Ovary (tissue), 9 donors: ENCODE measurements around the gene LAMC1. TPM values are rescaled to one million over a fixed set of nuclear protein-coding genes. Genes with fewer than 3 reads are reported as not detected.

ENCODE experiments used
- DNase-seq, 5 donors: peaks; one replicate each; pipeline ENCODE4 v3.0.0-alpha.2; 2019 to 2020
- H3K27ac ChIP-seq, 2 donors: fragments of 200-600 bp; one replicate each; pipeline versions ENCODE4 v1.5.1 to v1.8.0; 2019 to 2022
- H3K27me3 ChIP-seq: fragments of 200-600 bp; one replicate; pipeline ENCODE4 v1.8.0; 2022
- H3K36me3 ChIP-seq: fragments of 200-600 bp; sonication (generic); one replicate; pipeline ENCODE4 v1.5.1; 2019
- H3K4me1 ChIP-seq: one replicate; pipeline ENCODE4 v1.8.1; 2013; ENCODE audit warnings: mild to moderate bottlenecking, moderate library complexity; ENCODE audit not compliant: insufficient read depth
- H3K4me3 ChIP-seq: fragments of 200-600 bp; sonication (generic); one replicate; pipeline ENCODE4 v1.5.1; 2017
- H3K9me3 ChIP-seq, 2 donors: fragments of 200-600 bp in 1 of 2; sonication (generic) in 1 of 2; one replicate each; pipeline versions ENCODE4 v1.5.1 to v1.8.1; 2013 to 2019; ENCODE audit warnings: mild to moderate bottlenecking in 1 of 2, moderate library complexity in 1 of 2
- EP300 ChIP-seq: sonication (generic); formaldehyde crosslinking; IDR thresholded peaks from one replicate; pipeline ENCODE4 v1.6.1; 2017; ENCODE audit warnings: antibody characterized with exemption
- POLR2A ChIP-seq: fragments of 450-650 bp; IDR thresholded peaks from one replicate; pipeline ENCODE4 v1.6.1; 2017; ENCODE audit warnings: antibody characterized with exemption, mild to moderate bottlenecking, moderate library complexity
- WGBS, 3 donors: extraction: QIAGEN DNeasy Blood & Tissue Kit in 1 of 3; methylation state at CpG; one replicate each; pipeline versions ENCODE4 v1.1.5 to v1.1.7; 2013 to 2017; 5-methylcytosine and 5-hydroxymethylcytosine counted together
- intact Hi-C, 4 donors: fragments of 100-400 bp; cut with DNase I; formaldehyde crosslinking; loops; one replicate each; pipeline versions ENCODE4 v1.11.0 to v1.15.1; 2022 to 2023
- polyA plus RNA-seq, 2 donors: library from polyadenylated mRNA; stranded (reverse); fragments of 200-250 nt in 1 of 2; fragments of 350-450 nt in 1 of 2; fragmentation: Illumina TruSeq in 1 of 2; extraction: RNeasy Lipid Tissue Mini Kit (QIAGEN cat#74804) in 1 of 2; gene quantifications; one replicate each; pipeline ENCODE4 v1.2.3, GENCODE V29; 2013 to 2014
- total RNA-seq, 7 donors: library from RNA; depleted of rRNA in 2 of 7; stranded (reverse); fragments of >200 nt in 2 of 7; fragmentation: NEBNext Ultra II Directional in 3 of 7; extraction: Animal tissue kit (Norgen Biotek cat#: 25700) in 3 of 7; gene quantifications; one replicate each; pipeline versions ENCODE4 v1.1.0 to v1.2.4, GENCODE V29; 2016 to 2023
- TF ChIP-seq, protein P1 (sequence below), 3 donors: fragments of 450-650 bp in 2 of 3; fragments of 200-600 bp in 1 of 3; IDR thresholded peaks; one replicate each; pipeline versions ENCODE4 v1.5.1 to v1.8.0; 2016 to 2022; ENCODE audit warnings: antibody characterized with exemption in 3 of 3, mild to moderate bottlenecking in 1 of 3
- donor health status: DM: no; HTN: no; CAD: no; lungs with moderate emphysema.
- donor health status: DM: no; HTN: no; CAD: no.
- donor health status: Bipolar disorder and iron deficiency.
- donor health status: DM: yes; HTN: yes; CAD: no.
- donor health status: DM: no; HTN: no; CAD: no.
- donor health status: DM: yes; HTN: yes; CAD: no.

Gene LAMC1
- total and polyA plus RNA-seq, 9 donors, result 51.3 to 205 (median 85.2) TPM

DNA sequence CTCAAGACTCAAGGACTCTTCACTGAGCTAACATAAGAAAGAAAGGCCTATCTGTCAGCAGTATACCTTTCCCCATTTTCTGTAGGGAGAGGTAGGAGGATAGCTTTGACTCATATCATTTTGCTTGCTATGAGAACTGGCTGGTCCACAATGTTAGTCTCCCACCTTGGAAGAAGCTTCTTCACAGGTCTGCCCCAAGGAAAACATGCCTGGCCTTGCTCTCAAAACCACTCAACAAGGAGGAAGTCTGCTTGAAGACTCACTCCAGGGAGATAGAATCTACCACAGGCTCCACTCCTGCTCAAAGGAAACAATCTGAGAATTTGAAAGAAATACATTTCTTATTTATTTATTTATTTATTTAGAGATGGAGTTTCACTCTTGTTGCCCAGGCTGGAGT is 29.5 kb upstream of the LAMC1 start:
- no peak overlapping the region for H3K27ac ChIP-seq
- H3K9me3 ChIP-seq, result no peaks in the 10 kb centered on the region
- intact Hi-C loops, result no loop called here
- H3K4me1 ChIP-seq, result no peaks in the 10 kb centered on the region
- no peaks in the 10 kb centered on the region for H3K36me3 ChIP-seq
- no peak for DNase-seq
- no peak overlapping the region for H3K4me3 ChIP-seq
- no peak for TF ChIP-seq EP300
- TF ChIP-seq, protein P1, sequence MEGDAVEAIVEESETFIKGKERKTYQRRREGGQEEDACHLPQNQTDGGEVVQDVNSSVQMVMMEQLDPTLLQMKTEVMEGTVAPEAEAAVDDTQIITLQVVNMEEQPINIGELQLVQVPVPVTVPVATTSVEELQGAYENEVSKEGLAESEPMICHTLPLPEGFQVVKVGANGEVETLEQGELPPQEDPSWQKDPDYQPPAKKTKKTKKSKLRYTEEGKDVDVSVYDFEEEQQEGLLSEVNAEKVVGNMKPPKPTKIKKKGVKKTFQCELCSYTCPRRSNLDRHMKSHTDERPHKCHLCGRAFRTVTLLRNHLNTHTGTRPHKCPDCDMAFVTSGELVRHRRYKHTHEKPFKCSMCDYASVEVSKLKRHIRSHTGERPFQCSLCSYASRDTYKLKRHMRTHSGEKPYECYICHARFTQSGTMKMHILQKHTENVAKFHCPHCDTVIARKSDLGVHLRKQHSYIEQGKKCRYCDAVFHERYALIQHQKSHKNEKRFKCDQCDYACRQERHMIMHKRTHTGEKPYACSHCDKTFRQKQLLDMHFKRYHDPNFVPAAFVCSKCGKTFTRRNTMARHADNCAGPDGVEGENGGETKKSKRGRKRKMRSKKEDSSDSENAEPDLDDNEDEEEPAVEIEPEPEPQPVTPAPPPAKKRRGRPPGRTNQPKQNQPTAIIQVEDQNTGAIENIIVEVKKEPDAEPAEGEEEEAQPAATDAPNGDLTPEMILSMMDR (IDR thresholded peaks at IDR 0.05), result no peak
- TF ChIP-seq POLR2A, result no peak
- no peaks in the 10 kb centered on the region for H3K27me3 ChIP-seq

DNA sequence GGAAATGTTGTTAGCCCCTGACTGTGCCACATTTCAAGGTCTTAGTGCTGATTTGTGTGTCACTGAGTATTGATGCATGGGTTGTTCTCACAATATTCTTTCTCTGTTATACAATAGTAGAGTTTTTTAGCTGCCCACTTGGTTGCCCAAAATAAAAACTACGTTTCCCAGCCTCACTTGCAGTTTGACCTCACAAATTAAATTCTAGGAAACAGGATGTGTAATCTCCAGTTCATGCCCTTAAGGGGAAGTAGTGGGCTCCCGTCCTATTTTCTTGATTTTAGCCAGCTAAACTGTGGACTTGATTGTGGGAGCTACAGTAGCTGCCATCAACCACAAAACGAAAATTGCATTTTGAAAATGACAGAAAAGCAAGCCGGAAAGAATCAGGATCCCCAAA is 27.3 kb upstream of the LAMC1 start:
- Histone ChIP-seq H3K36me3 (no peaks in the 10 kb centered on the region), H3K27me3 (no peaks in the 10 kb centered on the region), H3K27ac (no peak overlapping the region), H3K4me1 (no peaks in the 10 kb centered on the region), H3K9me3 (no peaks in the 10 kb centered on the region), H3K4me3 (no peak overlapping the region)
- intact Hi-C loops, result no loop called here
- WGBS, 3 donors, result 52 to 65% (median 58%) methylated on average over 4 of the region's 4 CpGs
- TF ChIP-seq POLR2A (no peak), EP300 (no peak)
- TF ChIP-seq, protein P1 (IDR thresholded peaks at IDR 0.05), result no peak
- no peak for DNase-seq

DNA sequence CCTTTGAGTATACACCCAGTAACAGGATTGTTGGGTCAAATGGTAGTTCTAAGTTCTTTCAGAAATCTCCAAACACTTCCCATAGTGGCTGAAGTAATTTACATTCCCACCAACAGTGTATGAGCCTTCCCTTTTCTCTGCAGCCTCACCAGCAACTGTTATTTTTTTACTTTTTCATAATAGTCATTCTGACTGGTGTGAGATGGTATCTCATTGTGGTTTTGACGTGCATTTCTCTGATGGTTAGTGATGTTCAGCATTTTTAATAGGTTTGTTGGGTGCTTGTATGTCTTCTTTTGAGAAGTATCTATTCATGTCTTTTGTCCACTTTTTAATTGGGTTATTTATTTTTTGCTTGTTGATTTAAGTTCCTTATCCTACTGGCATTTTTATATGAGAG is 26.4 kb upstream of the LAMC1 start:
- H3K36me3 ChIP-seq, result no peaks in the 10 kb centered on the region
- no peak overlapping the region for H3K4me3 ChIP-seq
- TF ChIP-seq, protein P1 (IDR thresholded peaks at IDR 0.05), result no peak
- TF ChIP-seq POLR2A (no peak), EP300 (no peak)
- intact Hi-C loops, result no loop called here
- 80 to 85% (median 84%) methylated on average over 1 of the region's 1 CpG for WGBS, 3 donors
- DNase-seq, result no peak
- H3K27ac ChIP-seq, result no peak overlapping the region
- no peaks in the 10 kb centered on the region for H3K4me1 ChIP-seq
- H3K9me3 ChIP-seq, result no peaks in the 10 kb centered on the region
- no peaks in the 10 kb centered on the region for H3K27me3 ChIP-seq

DNA sequence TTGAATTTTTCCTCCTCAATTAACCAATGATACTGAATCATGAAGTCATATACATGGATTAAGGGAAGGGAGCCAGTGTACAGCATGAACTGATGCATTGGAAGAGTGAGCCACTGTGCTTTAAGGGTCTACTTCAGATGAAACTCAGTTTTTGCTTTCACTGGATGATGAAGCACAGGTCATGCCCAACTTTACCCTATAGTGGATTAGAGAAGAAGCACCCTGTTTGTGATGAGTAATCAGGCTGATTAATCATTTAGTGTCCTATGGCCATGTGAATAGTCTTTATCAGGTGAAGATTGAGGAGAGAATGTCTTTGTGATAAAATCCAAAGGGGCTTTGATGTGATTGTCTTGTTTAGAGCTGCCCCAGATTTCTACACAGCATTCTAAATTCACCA is 24.7 kb upstream of the LAMC1 start:
- no peak overlapping the region for H3K4me3 ChIP-seq
- H3K27ac ChIP-seq, result no peak overlapping the region
- no peaks in the 10 kb centered on the region for H3K9me3 ChIP-seq
- no peaks in the 10 kb centered on the region for H3K4me1 ChIP-seq
- no peak for DNase-seq
- TF ChIP-seq, protein P1 (IDR thresholded peaks at IDR 0.05), result no peak
- TF ChIP-seq EP300 (no peak), POLR2A (no peak)
- intact Hi-C loops, result no loop called here
- no peaks in the 10 kb centered on the region for H3K36me3 ChIP-seq
- H3K27me3 ChIP-seq, result no peaks in the 10 kb centered on the region
